Peyer's patch (tissue), 4 donors: Measurements from ENCODE around the gene ZGLP1. TPM values are rescaled to one million over a fixed set of nuclear protein-coding genes. Genes with fewer than 3 reads are reported as not detected.

ENCODE experiments used
- DNase-seq, 3 donors: peaks; one replicate each; pipeline ENCODE4 v3.0.0-alpha.2; 2017 to 2019
- H3K27ac ChIP-seq, 4 donors: fragments of 200-600 bp; sonication (generic); one replicate each; pipeline ENCODE4 v1.5.1; 2016 to 2019
- H3K27me3 ChIP-seq, 2 donors: fragments of 200-600 bp; sonication (generic); one replicate each; pipeline ENCODE4 v1.5.1; 2019
- H3K36me3 ChIP-seq, 3 donors: fragments of 200-600 bp; sonication (generic); one replicate each; pipeline ENCODE4 v1.5.1; 2016 to 2019
- H3K4me1 ChIP-seq, 4 donors: fragments of 200-600 bp; sonication (generic); one replicate each; pipeline ENCODE4 v1.5.1; 2016 to 2019
- H3K4me3 ChIP-seq, 4 donors: fragments of 200-600 bp; sonication (generic); 1 replicate in 3 of 4; 2 replicates in 1 of 4; pipeline ENCODE4 v1.5.1; 2016 to 2019; ENCODE audit warnings: mild to moderate bottlenecking in 1 of 4
- H3K9me3 ChIP-seq, 4 donors: fragments of 200-600 bp; sonication (generic); one replicate each; pipeline ENCODE4 v1.5.1; 2016 to 2019; ENCODE audit warnings: mild to moderate bottlenecking in 1 of 4
- POLR2A ChIP-seq, 2 donors: fragments of 450-650 bp; IDR thresholded peaks; one replicate each; pipeline ENCODE4 v1.5.1; 2017; ENCODE audit warnings: antibody characterized with exemption in 2 of 2, mild to moderate bottlenecking in 2 of 2, moderate library complexity in 2 of 2
- total RNA-seq, 4 donors: library from RNA; depleted of rRNA; stranded (reverse); fragments of >200 nt; gene quantifications; one replicate each; pipeline ENCODE4 v1.1.0, GENCODE V29; 2016
- TF ChIP-seq, protein P1 (sequence below), 6 experiments: fragments of 450-650 bp in 4 of 6; fragments of 200-600 bp in 2 of 6; sonication (generic) in 1 of 6; IDR thresholded peaks; one replicate each; pipeline ENCODE4 v1.5.1; 2017 to 2019; ENCODE audit warnings: antibody characterized with exemption in 6 of 6, mild to moderate bottlenecking in 3 of 6, moderate library complexity in 1 of 6

Gene ZGLP1
- total RNA-seq, 4 donors from 2014 or later, result 2.1 to 10.7 TPM; not detected in 2

DNA sequence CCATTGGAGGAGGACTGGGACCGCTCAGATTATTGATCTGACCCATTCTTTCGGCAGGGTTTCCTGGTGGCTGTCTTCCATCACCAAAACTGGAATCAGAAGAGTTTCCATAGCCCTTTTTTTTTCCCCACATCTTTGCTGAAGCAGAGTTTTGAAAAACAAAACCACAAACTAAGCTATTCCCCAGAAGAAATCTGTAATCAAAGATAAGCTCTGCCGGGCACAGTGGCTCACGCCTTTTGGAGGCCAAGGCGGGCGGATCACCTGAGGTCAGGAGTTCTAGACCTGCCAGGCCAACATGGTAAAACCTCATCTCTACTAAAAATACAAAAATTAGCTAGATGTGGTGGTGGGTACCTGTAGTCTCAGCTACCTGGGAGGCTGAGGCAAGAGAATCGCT lies 42.9 kb downstream of the ZGLP1 start:
- TF ChIP-seq, protein P1, sequence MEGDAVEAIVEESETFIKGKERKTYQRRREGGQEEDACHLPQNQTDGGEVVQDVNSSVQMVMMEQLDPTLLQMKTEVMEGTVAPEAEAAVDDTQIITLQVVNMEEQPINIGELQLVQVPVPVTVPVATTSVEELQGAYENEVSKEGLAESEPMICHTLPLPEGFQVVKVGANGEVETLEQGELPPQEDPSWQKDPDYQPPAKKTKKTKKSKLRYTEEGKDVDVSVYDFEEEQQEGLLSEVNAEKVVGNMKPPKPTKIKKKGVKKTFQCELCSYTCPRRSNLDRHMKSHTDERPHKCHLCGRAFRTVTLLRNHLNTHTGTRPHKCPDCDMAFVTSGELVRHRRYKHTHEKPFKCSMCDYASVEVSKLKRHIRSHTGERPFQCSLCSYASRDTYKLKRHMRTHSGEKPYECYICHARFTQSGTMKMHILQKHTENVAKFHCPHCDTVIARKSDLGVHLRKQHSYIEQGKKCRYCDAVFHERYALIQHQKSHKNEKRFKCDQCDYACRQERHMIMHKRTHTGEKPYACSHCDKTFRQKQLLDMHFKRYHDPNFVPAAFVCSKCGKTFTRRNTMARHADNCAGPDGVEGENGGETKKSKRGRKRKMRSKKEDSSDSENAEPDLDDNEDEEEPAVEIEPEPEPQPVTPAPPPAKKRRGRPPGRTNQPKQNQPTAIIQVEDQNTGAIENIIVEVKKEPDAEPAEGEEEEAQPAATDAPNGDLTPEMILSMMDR (IDR thresholded peaks at IDR 0.05), result no peak
- no peak for TF ChIP-seq POLR2A (IDR thresholded peaks at IDR 0.05)
- no peak for DNase-seq
- Histone ChIP-seq H3K4me3 (no peak overlapping the region), H3K9me3 (no peaks in the 10 kb centered on the region), H3K27ac (no peak overlapping the region), H3K4me1 (peaks cover 0 to 15% (median 3%) of the 10 kb centered on the region in 4 donors), H3K27me3 (no peaks in the 10 kb centered on the region), H3K36me3 (no peaks in the 10 kb centered on the region)

DNA sequence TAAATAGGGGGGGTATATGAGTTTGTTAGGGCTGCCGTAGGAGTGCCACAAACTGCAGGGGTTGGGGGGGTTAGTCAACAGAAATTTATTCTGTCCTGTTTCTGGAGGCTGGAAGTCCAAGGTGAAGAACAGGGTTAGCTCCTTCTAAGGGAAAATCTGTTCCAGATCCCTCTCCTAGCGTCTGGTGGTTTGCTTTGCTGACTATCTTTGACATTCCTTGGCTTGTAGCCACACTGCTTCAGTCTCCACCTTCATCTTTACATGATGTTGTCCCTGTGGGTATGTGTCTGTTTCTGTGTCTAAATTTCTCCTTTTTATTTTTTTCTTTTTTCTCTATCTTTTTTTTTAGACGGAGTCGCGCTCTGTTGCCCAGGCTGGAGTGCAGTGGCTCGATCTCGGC lies 46.8 kb downstream of the ZGLP1 start:
- H3K4me1 ChIP-seq, result no peaks in the 10 kb centered on the region
- no peaks in the 10 kb centered on the region for H3K9me3 ChIP-seq
- H3K27ac ChIP-seq, result no peak overlapping the region
- H3K4me3 ChIP-seq, result no peak overlapping the region
- DNase-seq, result no peak
- no peaks in the 10 kb centered on the region for H3K27me3 ChIP-seq
- peaks cover 0 to 11% (median 0%) of the 10 kb centered on the region in 3 donors for H3K36me3 ChIP-seq
- no peak for TF ChIP-seq POLR2A (IDR thresholded peaks at IDR 0.05)
- TF ChIP-seq, protein P1 (IDR thresholded peaks at IDR 0.05), result no peak

GRCh38 chr19:10260141-10260584 lies 49.5 kb downstream of the ZGLP1 start:
- Histone ChIP-seq H3K27ac (no peak overlapping the region), H3K4me1 (no peaks in the 10 kb centered on the region), H3K9me3 (no peaks in the 10 kb centered on the region), H3K36me3 (peaks cover 0 to 36% (median 0%) of the 10 kb centered on the region in 3 donors), H3K27me3 (no peaks in the 10 kb centered on the region), H3K4me3 (no peak overlapping the region)
- TF ChIP-seq, protein P1 (IDR thresholded peaks at IDR 0.05), result no peak
- TF ChIP-seq POLR2A (IDR thresholded peaks at IDR 0.05), result no peak
- no peak for DNase-seq

DNA sequence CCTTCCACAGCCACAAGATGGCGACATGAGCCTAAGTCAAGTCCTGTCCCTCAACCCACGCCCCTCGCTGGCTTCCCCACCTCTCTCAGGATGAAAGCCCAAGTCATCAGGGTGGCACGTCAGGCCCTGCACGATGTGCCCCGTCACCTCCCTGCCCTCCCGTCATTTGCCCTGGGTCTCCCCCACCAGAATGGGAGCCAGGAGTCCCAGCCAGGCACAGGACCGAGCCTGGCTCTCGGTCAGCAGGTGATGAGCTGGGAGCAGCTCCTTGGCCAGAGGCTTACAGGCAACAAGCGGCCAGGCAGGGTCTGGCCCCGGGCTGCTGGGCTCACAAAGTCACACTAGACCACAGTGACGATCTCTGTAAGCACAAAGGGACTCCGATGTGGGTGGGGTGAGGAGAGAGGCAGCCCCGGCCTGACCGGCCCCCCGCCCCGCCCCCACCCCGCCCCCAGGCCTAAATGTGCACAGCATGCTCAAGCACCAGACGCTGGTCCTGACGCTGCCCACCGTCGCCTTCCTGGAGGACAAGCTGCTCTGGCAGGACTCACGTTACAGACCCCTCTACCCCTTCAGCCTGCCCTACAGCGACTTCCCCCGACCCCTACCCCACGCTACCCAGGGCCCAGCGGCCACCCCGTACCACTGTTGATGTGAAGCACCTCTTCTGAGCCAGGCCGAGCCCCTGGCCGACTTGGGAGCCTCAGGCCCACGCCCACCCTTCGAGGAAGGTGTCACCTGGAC lies 50.3 kb downstream of the ZGLP1 start:
- Histone ChIP-seq H3K36me3 (peaks cover 0 to 44% (median 0%) of the 10 kb centered on the region in 3 donors), H3K4me1 (no peaks in the 10 kb centered on the region), H3K9me3 (no peaks in the 10 kb centered on the region), H3K4me3 (no peak overlapping the region), H3K27ac (no peak overlapping the region), H3K27me3 (no peaks in the 10 kb centered on the region)
- peak; percentile 79 to 96 (median 96) for DNase-seq
- TF ChIP-seq, protein P1 (IDR thresholded peaks at IDR 0.05), result peak; percentile 40 to 73 (median 62)
- TF ChIP-seq POLR2A (IDR thresholded peaks at IDR 0.05), result no peak

DNA sequence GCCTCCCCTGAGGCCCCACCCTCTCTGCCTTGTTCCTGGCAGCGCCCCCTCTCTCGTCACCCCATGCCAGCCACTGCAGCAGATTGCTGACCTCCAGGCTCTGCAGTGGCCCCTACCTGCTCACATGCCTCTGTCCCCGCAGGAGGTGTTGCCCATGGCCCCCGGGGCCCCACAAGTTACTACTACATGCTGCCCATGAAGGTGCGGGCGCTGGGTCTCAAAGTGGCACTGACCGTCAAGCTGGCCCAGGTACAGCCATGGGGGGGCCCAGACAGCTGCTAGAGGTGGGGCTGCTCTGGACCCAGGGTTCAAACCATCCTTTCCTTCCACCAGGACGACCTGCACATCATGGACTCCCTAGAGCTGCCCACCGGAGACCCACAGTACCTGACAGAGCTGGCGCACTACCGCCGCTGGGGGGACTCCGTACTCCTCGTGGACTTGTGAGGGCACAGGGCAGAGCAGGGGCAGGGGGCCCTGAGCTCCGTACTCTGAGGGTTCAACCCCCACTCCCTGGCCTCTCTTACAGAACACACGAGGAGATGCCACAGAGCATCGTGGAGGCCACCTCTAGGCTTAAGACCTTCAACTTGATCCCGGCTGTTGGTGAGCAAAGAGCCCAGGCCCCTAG lies 51.4 kb downstream of the ZGLP1 start:
- no peak overlapping the region for H3K27ac ChIP-seq
- no peaks in the 10 kb centered on the region for H3K4me1 ChIP-seq
- no peak for TF ChIP-seq POLR2A (IDR thresholded peaks at IDR 0.05)
- TF ChIP-seq, protein P1 (IDR thresholded peaks at IDR 0.05), result no peak
- no peaks in the 10 kb centered on the region for H3K9me3 ChIP-seq
- no peaks in the 10 kb centered on the region for H3K27me3 ChIP-seq
- no peak for DNase-seq
- H3K36me3 ChIP-seq, result peaks cover 0 to 50% (median 0%) of the 10 kb centered on the region in 3 donors
- H3K4me3 ChIP-seq, result no peak overlapping the region
